Measurements from ENCODE around the gene KIF9.
"Not testable (repeated sequence)": the region's sequence is repeated elsewhere in the genome, so short reads cannot be mapped to it uniquely, and the experiment has no call there.

Gene KIF9

DNA sequence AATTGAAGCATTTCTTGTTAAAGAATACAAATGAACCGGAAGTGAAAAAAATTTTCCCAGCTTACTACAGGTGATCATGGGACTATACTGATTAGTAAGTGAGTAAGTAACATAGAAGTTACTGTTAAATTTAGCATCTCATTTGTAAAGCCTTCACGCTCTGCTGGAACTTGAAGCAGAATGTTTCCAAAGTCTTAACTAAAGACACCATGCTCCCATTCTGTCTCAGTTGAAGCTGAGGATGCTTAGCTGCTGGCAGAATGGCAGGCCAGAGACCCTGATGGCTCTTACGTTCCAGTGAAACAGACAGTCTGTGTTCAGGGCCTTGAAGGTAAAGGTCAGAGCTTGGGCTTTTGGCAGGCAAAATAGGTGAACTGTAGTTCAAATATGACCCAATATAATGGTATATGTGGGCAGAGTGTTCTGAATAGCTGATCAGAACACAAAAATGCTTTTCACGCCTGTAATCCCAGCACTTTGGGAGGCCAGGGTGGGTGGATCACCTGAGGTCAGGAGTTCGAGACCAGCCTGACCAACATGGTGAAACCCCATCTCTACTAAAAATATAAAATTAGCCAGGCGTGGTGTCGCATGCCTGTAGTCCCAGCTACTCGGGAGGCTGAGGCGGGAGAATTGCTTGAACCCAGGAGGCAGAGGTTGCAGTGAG is 9.3 kb upstream of the KIF9 start:
- not testable (repeated sequence) for DNase-seq

DNA sequence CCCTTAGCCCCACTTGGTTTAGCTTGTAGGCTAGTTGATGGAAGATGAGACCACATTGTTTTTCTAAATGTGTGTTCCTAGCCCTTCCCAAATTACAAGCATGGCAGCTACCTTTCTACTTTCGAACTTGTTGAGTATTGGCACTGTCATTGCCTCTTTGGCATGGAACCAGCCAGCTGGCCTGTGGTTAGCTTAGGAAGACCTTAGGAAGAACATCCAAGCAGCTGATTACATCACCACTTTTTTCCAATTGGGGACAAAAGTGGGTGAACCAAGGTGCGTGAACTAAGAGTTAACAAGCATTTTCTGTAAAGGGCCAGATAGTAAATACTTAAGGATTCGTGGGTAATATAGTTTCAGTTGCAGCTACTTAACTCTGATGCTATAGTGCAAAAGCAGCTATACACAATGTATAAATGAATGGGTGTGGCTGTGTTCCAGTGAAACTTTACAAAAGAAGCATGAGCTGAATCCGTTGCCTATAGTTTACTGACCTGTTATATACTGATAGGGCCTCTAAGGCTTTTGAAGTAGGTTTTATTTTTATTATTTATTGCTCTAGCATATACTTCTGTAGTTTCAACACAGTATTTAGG is 8.7 kb upstream of the KIF9 start:
- DNase-seq: no peak

DNA sequence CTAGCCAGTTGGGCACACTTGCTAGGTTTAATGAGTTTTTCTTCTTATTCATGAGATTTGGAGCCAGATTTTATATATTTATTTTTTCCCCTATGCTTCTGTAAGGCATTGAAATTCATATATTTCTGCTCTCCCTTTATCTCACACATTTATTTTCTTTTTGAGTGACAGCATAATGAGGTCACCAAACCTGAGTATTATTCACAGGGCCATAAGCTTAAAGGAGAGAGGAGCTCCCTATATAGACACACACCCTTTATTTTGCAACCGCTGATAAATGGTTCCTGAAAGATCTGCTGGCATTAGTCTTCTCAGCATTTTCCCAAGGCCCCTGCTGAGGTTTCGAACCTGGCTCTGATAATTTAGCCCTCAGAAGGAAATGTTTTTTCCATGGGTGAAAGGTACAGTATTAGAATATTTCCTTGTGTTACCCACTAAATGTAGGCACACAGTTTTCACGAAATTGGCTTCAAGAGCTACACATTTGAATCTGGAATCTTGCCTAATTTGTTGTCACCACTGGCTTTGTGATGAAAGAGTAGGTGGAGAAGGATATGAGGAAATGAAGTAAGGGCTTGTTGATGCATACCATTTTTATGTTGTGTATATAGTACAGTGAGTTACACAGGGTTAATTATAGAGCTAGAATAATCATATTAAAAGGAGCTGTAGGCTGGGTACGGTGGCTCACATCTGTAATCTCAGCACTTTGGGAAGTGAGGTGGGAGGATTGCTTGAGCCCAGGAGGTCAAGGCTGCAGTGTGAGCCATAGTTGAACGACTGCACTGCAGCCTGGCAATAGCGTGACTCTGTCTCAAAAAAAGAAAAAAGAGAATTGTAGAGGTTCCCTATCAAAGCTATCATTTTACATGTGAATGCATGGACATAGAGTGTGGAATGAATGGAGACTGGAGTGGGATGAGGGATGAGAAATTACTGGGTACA is 6.6 kb upstream of the KIF9 start:
- DNase-seq: no peak

DNA sequence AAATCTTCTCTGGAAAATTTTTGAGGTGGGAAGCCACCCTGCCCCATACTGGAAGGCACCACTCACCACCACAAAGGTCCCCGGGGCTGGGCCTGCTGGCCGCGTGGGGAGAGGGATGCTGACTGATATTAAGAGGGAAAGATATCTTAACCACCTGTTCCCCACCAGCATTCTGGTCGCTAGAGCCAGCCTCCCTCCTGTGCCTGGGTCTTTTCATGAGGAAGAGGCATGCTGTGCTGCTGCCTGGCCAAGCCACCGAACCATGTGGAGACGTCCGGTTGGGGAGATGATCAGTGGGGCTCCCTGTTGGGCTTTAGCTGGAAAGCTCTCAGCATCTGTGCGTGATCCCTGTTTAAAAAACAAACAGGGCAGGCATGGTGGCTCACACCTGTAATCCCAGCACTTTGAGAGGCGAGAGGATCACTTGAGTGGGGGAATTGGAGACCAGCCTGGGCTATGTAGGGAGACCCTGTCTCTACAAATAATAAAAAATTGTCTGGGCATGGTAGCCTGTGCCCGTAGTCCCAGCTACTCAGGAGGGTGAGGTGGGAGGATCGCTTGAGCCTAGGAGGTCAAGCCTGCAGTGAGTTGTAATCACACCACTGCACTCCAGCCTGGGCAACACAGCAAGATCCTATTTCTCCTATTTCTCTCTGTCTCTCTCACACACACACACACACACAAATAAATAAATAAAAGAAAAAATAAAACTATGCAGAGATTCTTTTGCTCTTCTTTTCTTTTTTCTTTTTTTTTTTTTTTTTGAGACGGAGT is 1.2 kb upstream of the KIF9 start:
- DNase-seq: no peak

DNA sequence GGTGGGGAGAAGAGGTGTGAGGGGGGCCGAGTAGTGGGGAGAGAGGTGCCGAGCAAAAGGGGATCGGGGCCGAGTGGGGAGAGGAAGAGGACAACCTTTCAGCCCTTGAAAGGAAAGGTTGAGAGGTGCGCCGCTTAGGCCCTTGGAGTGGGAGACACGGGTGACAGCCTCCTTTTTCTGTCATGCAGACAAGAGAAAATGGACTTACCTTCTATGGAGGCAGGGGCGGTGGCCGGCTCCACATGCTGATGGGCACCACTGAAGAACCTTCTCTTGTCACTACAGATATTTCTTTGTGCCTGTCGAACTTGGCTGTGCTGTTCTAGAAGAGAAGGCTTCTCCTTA is 566 bp upstream of the KIF9 start:
- no peak for DNase-seq

DNA sequence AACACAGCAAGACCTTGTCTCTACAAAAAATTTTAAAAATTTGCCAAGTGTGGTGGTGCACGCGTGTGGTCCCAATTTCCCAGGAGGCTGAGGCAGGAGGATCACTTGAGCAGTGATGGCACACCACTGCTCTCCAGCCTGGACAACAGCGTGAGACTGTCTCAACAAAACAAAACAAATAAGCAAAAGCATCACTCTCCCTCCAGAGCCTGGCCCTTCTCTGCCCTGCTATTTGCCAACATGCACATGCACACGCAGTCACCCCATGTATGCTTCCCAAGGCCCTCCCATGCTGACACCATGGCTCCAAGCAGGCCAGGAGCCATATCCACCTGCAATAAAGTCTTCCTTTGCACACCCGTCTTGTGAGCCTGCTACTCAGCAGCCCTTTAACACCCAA is 2.1 kb downstream of the KIF9 start:
- DNase-seq: no peak

DNA sequence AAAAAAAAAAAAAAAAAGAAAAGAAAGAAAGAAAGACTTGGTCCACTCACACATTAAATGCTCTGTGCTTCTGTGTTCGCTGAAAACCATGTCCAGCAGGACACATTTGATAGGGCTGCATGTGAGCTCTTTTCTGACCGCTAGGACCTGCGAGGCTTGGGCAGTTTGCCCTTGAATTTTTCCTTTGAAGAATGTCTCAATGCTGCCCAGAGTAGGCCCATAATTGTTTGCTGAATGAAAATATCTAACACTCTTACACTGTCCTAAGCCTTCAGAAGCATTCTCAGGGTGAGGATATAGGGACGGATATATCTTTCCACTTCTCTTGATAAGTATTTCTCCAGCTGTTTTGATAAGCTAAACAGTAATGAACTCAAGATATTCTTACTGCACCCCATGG is 6.0 kb downstream of the KIF9 start:
- DNase-seq: no peak

DNA sequence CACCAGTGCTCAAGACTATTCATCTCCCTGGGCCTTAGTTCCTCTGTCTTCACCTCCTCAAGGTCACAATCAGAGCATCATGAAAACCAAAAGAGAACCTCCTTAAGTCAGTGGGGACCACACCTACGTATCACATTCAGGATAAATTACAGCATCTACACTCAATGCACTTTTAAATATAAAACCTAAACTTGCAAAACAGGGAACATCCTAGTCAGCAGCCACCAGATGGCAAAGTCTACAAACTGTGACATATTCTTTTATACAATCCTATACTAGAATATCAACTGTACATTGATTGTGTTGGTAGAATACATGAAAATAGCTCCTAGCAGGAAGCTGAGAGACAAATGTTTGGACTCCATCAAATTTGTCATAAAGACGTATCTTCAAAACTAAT is 7.9 kb downstream of the KIF9 start:
- no peak for DNase-seq

DNA sequence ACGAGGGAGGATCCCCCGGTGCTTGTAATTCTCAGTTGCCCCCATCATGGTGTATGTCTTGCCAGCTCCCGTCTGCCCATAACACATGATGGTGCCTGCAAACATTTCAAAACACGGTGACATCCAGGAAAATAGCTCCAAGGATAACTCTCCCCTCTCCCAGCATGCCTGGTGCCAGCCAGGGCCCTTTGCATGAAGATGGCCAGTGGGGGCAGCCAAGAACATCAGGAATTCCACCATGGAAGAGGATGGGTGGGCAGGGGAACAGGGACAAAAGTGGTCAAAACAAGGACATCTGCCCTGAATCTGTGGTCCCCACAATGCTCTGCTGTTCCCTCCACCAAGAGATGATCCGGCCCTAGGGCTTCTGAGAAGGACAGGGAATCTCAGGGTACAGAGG is 9.0 kb downstream of the KIF9 start:
- no peak for DNase-seq

DNA sequence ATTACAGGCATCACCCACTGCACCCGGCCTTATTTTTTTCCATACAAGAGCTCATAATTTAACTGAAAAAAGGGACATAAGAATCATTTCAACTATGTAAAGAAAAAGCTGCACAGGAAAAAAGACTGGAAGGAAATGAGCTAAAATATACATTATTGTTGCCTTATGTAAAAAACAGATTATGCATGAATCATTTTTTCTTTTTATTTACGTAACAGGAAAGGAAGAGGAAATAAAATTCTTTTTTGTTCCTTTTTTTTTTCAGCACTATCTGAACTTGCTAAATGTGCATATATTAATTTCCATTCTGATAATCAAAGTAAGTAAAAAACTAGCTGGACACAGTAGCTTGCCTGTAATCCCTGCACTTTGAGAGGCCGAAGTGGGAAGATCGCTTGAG is 12.1 kb downstream of the KIF9 start:
- DNase-seq: no peak

DNA sequence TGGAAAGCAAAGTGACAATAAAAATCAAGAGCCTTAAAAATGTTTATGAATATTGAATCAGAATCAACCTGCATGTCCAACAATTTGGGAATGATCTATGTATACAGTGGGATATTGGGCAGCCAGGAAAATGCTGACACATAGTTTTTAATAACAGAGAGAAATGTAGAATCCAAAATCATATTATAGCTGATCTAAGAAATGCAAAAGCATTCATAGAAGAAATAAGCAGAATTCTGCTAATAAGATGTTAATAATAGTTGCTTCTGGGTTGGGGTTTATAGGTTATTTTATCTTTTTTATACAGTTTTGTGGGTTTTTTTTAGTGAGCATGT is 15.1 kb downstream of the KIF9 start:
- no peak for DNase-seq

DNA sequence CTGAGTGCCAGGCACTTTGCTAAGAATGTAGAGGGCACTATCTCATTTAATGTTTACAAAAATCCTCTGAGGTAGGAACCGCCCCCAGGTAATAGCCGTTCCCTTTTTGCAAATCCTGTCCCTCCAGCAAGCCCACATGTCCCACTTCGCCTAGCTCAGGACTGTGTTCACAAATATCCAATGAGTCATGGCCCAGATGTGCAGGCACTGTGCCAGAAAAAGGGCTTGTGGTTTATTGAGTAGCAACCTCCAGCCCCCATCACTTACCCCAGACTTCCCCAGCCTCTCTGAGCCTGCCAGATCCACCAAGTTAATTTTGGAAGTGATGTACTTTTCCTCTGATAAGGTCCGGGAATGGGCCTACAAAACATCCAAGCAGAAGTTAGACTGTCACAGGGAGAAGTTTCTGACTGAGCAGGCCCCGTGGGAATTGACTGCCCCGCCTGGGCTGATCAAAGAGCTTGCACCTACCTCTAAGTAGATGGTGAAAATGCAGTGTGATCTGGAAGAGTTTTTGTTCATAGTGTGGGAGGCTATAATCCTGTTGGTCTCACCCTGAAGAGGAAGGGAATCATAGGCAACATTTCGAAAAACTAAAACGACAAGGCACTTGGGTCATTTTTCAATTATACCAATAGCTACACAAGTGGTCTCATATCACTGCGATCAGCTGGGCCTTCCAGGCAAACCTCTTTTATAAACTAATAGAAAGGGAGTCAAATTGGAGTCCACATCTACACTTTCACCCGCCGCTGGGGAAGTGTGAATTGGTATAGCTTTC is 15.7 kb downstream of the KIF9 start:
- peak in 1 of 4 experiments; percentile 14 for DNase-seq

DNA sequence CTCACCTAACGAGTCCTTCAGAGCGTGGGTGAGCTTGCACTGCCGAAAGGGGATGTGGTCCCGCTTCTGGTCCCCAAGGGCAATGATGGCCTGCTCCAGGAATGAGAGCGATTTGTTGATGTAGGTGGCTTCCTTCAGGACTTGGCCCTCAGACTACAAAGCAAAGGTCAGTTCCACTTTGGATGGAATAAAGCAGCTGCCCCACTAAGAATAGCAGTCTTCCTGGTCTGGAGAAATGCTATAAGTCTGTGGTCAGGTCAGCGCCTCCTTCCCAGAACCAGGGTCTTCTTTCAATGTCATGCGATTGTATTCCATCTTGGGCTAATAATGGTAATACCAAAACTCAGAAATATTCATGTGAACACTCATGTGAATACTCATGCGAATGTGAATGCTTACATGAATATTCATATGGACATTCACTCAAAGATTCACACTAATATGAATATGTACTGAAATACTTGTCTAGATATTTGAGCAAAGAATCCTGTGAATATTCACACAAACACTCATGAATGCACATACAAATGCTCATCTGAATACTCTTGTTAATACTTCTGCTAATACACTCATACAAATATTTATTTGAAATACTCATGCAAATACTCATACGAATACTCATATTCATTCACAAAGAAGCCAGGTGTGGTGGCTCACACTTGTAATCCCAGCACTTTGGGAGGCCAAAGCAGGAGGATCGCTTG is 16.7 kb downstream of the KIF9 start:
- DNase-seq: no peak

DNA sequence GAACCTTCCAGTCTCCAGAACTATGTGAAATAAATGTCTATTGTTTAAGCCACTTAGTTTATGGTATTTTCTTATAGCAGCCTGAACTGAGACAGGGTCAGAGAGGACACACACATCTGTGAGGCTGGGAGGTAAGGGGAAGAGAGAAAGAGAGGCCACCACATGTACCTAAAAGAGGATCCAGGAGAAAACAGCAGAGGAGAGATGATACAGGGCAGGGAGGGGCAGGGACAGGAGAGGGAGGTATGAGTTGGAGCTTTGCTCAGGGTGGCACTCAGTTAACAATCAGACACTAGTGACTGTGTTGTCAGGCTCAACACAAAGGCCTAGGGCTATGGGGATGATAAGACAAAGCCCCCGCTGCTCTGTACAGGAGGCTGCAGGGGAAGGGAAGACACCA is 17.6 kb downstream of the KIF9 start:
- DNase-seq: no peak

DNA sequence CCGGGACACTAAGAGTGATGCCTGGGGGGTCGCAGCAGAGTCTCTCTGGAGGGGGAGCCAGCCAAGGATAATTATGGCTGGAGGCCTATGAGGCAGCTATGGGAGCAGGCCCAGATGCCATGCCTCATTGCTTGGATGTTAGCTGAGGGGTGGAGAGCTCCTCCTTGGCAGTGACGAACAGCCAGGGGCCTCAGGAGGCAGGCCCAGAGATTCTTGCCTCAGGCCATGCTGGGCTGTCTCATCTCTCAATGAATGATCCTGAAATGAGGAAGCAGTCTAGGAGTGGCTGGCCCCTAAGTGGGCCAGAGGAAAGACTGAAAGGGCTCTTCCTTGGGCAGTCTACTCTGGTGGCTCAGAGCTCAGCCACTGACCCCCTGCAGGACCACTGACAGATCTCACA is 21.3 kb downstream of the KIF9 start:
- no peak for DNase-seq

DNA sequence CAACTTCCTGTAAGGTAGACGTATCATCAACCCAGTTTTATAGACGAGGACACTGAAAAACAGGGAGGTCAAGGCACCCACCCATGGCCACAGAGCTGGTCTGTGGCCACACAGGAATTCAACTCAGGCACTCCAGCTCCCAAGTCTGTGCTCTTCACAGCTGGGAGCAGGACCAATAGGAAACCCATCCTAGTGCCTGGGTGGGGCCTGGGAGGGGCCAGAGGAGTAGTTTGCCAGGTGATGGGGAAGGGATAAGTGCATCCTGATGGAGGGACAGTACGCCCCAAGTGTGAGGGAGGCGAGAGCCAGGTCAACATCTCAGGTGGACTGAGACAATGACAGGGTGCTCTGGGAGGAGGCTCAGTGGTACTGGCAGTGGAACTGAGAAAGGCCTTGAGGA is 22.0 kb downstream of the KIF9 start:
- DNase-seq: no peak

DNA sequence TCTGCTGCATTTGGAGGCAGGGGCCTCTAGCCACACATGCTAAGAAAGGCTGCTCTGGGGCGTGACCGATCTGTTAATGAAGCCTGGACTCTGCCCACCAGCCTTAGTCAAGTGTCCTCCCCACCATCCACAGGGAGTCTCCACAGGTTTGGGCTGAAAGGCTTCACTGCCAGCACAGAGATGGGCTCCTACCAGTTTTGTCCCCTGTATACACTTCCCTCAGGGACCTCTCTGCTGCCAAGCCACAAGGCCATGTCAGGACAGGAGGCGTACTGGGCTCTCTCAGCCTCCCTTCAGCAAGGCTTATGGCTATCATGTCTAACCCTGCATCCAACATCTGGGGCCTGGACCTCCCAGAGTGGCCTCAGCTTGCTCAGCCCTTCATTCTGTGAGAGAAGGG is 23.5 kb downstream of the KIF9 start:
- DNase-seq: no peak

DNA sequence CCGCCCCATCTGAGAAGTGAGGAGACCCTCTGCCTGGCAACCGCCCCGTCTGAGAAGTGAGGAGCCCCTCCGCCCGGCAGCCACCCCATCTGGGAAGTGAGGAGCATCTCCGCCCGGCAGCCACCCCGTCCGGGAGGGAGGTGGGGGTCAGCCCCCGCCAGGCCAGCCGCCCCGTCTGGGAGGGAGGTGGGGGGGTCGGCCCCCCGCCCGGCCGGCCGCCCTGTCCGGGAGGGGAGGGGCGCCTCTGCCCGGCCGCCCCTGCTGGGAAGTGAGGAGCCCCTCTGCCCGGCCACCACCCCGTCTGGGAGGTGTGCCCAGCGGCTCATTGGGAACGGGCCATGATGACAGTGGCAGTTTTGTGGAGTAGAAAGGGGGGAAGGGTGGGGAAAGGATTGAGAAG is 26.3 kb downstream of the KIF9 start:
- not testable (repeated sequence) for DNase-seq

DNA sequence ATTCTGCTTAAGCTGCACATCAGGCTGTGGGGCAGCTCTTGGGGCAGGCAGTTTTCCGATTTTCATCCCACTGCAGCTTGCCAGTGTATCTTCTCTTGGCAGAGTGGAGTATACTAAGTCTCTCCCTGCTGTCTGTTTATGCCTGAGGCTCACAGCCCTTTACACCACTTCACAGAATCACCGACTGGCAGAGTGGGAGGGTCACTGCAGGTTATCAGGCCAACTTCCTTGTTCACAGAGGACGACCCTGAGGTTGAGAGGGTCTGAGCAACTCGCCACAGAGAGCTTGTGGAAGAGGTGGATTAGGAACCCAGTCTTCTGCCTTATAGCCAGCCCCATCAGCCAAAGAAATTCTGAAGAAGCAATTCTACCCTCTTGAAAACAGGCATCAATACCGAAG is 30.9 kb downstream of the KIF9 start:
- no peak for DNase-seq

DNA sequence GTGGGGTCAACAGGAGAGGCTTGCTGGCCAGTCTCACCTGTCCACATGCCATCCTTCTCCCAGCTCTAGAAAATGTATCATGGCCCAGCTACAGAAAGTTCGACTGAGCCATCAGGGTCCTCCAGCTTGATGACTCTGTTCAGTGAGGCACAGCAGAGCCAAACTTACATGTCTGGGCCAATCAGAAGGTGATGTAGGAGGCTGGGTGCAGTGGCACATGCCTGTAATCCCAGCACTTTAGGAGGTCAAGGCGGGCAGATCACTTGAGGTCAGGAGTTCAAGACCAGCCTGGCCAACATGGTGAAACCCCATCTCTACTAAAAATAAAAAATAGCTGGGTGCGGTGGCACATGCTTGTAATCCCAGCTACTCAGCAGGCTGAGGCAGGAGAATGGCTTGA is 31.5 kb downstream of the KIF9 start:
- not testable (repeated sequence) for DNase-seq

DNA sequence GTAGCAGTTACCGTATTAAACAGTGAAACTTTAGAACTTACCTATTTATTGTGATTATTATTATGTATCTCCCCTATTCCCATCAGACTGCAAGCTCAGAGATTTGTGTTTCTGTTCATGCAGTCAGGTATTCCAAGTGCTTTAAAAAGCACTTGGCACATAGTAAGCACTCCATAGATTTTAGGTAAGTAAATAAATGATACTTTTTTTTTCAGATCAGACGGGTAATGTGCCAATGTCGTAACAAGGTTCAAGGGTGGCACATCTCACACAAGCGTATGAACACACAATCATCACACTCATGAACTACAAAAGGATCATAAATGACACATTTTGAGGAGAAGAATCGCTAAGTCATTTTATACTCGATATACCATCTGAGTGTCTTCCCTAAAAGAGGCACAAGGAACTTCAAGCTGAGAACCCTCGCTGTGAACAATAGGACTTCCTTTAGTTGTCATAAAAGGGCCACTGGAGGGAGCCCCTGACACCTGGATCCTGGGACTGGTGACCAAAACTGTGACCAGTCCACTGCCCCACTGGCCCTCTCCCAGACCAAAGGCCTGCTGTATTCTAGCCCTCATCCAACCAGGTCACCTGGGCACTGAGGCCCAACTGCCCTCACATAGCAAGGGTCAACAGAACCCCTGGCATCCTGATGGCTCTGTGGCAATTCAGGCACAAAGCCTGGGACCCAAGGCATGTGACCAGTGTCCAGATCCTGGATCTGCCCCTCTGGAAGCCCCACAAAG is 32.1 kb downstream of the KIF9 start:
- no peak for DNase-seq

Measured in activated CD4-positive, CD25-positive, alpha-beta regulatory T cell (primary cell).